ENCODE results near the gene DDIT4L.

- TF ChIP-seq MAX (IDR thresholded peaks at IDR 0.05; ENCODE audit: low read depth) (no peak), GABPA (IDR thresholded peaks at IDR 0.05; ENCODE audit: low read depth) (no peak), CTCF (IDR thresholded peaks at IDR 0.05) (no peak), USF1 (IDR thresholded peaks at IDR 0.05; ENCODE audit: borderline replicate concordance, low read depth) (no peak), EP300 (IDR thresholded peaks at IDR 0.05; ENCODE audit: borderline replicate concordance in 1 of 2, low read depth in 1 of 2, low read length in 1 of 2) (no peak), TEAD4 (IDR thresholded peaks at IDR 0.05; ENCODE audit: borderline replicate concordance, insufficient read depth) (no peak)
Measured at GRCh38 chr4:100177855-100178254, 12.4 kb downstream of the DDIT4L start.
